HEK293 (cell line): ENCODE measurements around the gene HECTD2.

Source experiments
- BCL11B ChIP-seq: fragments of 450-650 bp; formaldehyde crosslinking; IDR thresholded peaks from 2 replicates; pipeline ENCODE4 v1.5.1; 2016; ENCODE audit warnings: low read depth, missing biosample characterization, missing genetic modification characterization
- GLI2 ChIP-seq: fragments of 450-650 bp; formaldehyde crosslinking; IDR thresholded peaks from 2 replicates; pipeline ENCODE4; 2017; ENCODE audit warnings: missing biosample characterization, missing genetic modification characterization, low read depth, borderline replicate concordance
- GLI4 ChIP-seq: fragments of 450-650 bp; formaldehyde crosslinking; IDR thresholded peaks from 2 replicates; pipeline ENCODE4 v1.5.1; 2016; ENCODE audit warnings: missing biosample characterization, missing genetic modification characterization
- KLF7 ChIP-seq: fragments of 450-650 bp; formaldehyde crosslinking; IDR thresholded peaks from 2 replicates; pipeline ENCODE4 v1.5.1; 2016; ENCODE audit warnings: missing biosample characterization, missing genetic modification characterization, borderline replicate concordance
- REPIN1 ChIP-seq: fragments of 450-650 bp; formaldehyde crosslinking; IDR thresholded peaks from 2 replicates; pipeline ENCODE4 v1.5.1; 2017; ENCODE audit warnings: missing biosample characterization, missing genetic modification characterization, low read depth
- SALL2 ChIP-seq: fragments of 450-650 bp; formaldehyde crosslinking; IDR thresholded peaks from 2 replicates; pipeline ENCODE4 v1.5.0; 2017; ENCODE audit warnings: missing biosample characterization, mild to moderate bottlenecking, missing genetic modification characterization, borderline replicate concordance
- SCRT1 ChIP-seq: fragments of 450-650 bp; formaldehyde crosslinking; IDR thresholded peaks from 2 replicates; pipeline ENCODE4 v1.5.1; 2016; ENCODE audit warnings: missing biosample characterization, missing genetic modification characterization, borderline replicate concordance
- SCRT2 ChIP-seq: fragments of 450-650 bp; formaldehyde crosslinking; IDR thresholded peaks from 2 replicates; pipeline ENCODE4 v1.5.1; 2016; ENCODE audit warnings: missing biosample characterization, missing genetic modification characterization
- SP7 ChIP-seq: fragments of 450-650 bp; formaldehyde crosslinking; IDR thresholded peaks from 2 replicates; pipeline ENCODE4 v1.5.1; 2016; ENCODE audit warnings: missing biosample characterization, missing genetic modification characterization
- ZFP3 ChIP-seq: fragments of 450-650 bp; formaldehyde crosslinking; IDR thresholded peaks from 2 replicates; pipeline ENCODE4 v1.5.1; 2016; ENCODE audit warnings: low read depth, missing biosample characterization, missing genetic modification characterization
- ZFP69B ChIP-seq: fragments of 450-650 bp; formaldehyde crosslinking; IDR thresholded peaks from 2 replicates; pipeline ENCODE4 v1.5.1; 2016; ENCODE audit warnings: missing biosample characterization, missing genetic modification characterization
- ZNF10 ChIP-seq: fragments of 450-650 bp; formaldehyde crosslinking; IDR thresholded peaks from 2 replicates; pipeline ENCODE4 v1.5.1; 2017; ENCODE audit warnings: missing biosample characterization, missing genetic modification characterization
- ZNF138 ChIP-seq: fragments of 450-650 bp; formaldehyde crosslinking; IDR thresholded peaks from 2 replicates; pipeline ENCODE4 v1.5.1; 2016; ENCODE audit warnings: missing biosample characterization, missing genetic modification characterization, borderline replicate concordance
- ZNF202 ChIP-seq: fragments of 450-650 bp; formaldehyde crosslinking; IDR thresholded peaks from 2 replicates; pipeline ENCODE4 v1.5.1; 2016; ENCODE audit warnings: missing biosample characterization, missing genetic modification characterization, borderline replicate concordance
- ZNF221 ChIP-seq: fragments of 450-650 bp; formaldehyde crosslinking; IDR thresholded peaks from 2 replicates; pipeline ENCODE4 v1.5.1; 2017; ENCODE audit warnings: missing biosample characterization, missing genetic modification characterization, borderline replicate concordance
- ZNF239 ChIP-seq: fragments of 450-650 bp; formaldehyde crosslinking; IDR thresholded peaks from 2 replicates; pipeline ENCODE4 v1.5.1; 2016; ENCODE audit warnings: missing biosample characterization, missing genetic modification characterization
- ZNF274 ChIP-seq, 2 experiments: fragments of 200-500 bp in 1 of 2; fragments of 450-650 bp in 1 of 2; sonication (Bioruptor generic) in 1 of 2; formaldehyde crosslinking in 1 of 2; IDR thresholded peaks; 2 replicates each; pipeline versions ENCODE4 v1.5.1 to v1.6.1; 2014 to 2016; ENCODE audit warnings: borderline replicate concordance in 1 of 2, inconsistent platforms in 1 of 2, low read length in 1 of 2, missing biosample characterization in 1 of 2, missing genetic modification characterization in 1 of 2
- ZNF335 ChIP-seq: fragments of 450-650 bp; formaldehyde crosslinking; conservative IDR thresholded peaks from 2 replicates; pipeline ENCODE4 v1.5.1; 2016; ENCODE audit warnings: missing biosample characterization, missing genetic modification characterization
- ZNF394 ChIP-seq: fragments of 450-650 bp; formaldehyde crosslinking; IDR thresholded peaks from 2 replicates; pipeline ENCODE4 v1.5.1; 2016; ENCODE audit warnings: missing biosample characterization, missing genetic modification characterization, mild to moderate bottlenecking, moderate library complexity, borderline replicate concordance
- ZNF473 ChIP-seq: fragments of 450-650 bp; formaldehyde crosslinking; IDR thresholded peaks from 2 replicates; pipeline ENCODE4 v1.5.1; 2017; ENCODE audit warnings: missing biosample characterization, missing genetic modification characterization
- ZNF560 ChIP-seq: fragments of 450-650 bp; formaldehyde crosslinking; IDR thresholded peaks from 2 replicates; pipeline ENCODE4 v1.5.1; 2017; ENCODE audit warnings: missing biosample characterization, missing genetic modification characterization, borderline replicate concordance
- ZNF621 ChIP-seq: fragments of 450-650 bp; formaldehyde crosslinking; IDR thresholded peaks from 2 replicates; pipeline ENCODE4 v1.5.1; 2017; ENCODE audit warnings: missing biosample characterization, missing genetic modification characterization
- ZNF658 ChIP-seq: fragments of 450-650 bp; formaldehyde crosslinking; IDR thresholded peaks from 2 replicates; pipeline ENCODE4; 2016; ENCODE audit warnings: missing biosample characterization, missing genetic modification characterization
- ZNF677 ChIP-seq: fragments of 450-650 bp; IDR thresholded peaks from 2 replicates; pipeline ENCODE4 v1.5.0; 2018; ENCODE audit warnings: missing biosample characterization, mild to moderate bottlenecking, missing genetic modification characterization, moderate library complexity
- ZNF747 ChIP-seq: fragments of 450-650 bp; formaldehyde crosslinking; IDR thresholded peaks from 2 replicates; pipeline ENCODE4 v1.5.1; 2016; ENCODE audit warnings: missing biosample characterization, missing genetic modification characterization
- ZSCAN16 ChIP-seq: fragments of 450-650 bp; formaldehyde crosslinking; IDR thresholded peaks from 2 replicates; pipeline ENCODE4 v1.5.1; 2016; ENCODE audit warnings: missing biosample characterization, missing genetic modification characterization
- TF ChIP-seq, protein P1 (sequence below): fragments of 450-650 bp; formaldehyde crosslinking; IDR thresholded peaks from 2 replicates; pipeline ENCODE4 v1.5.1; 2016; ENCODE audit warnings: missing biosample characterization, missing genetic modification characterization
- TF ChIP-seq, protein P2 (sequence below): IDR thresholded peaks from 2 replicates; pipeline ENCODE4 v1.6.1; 2011; ENCODE audit warnings: mild to moderate bottlenecking, low read depth, low read length, borderline replicate concordance
- TF ChIP-seq, protein P3 (sequence below): fragments of 450-650 bp; formaldehyde crosslinking; IDR thresholded peaks from 2 replicates; pipeline ENCODE4 v1.5.1; 2017; ENCODE audit warnings: missing biosample characterization, mild to moderate bottlenecking, missing genetic modification characterization, moderate library complexity
- TF ChIP-seq, protein P4 (sequence below): fragments of 450-650 bp; formaldehyde crosslinking; IDR thresholded peaks from 2 replicates; pipeline ENCODE4 v1.5.1; 2016; ENCODE audit warnings: missing biosample characterization, missing genetic modification characterization
- TF ChIP-seq, protein P5 (sequence below): fragments of 450-650 bp; formaldehyde crosslinking; IDR thresholded peaks from 2 replicates; pipeline ENCODE4 v1.5.1; 2016; ENCODE audit warnings: missing biosample characterization, missing genetic modification characterization, borderline replicate concordance

Gene HECTD2

DNA sequence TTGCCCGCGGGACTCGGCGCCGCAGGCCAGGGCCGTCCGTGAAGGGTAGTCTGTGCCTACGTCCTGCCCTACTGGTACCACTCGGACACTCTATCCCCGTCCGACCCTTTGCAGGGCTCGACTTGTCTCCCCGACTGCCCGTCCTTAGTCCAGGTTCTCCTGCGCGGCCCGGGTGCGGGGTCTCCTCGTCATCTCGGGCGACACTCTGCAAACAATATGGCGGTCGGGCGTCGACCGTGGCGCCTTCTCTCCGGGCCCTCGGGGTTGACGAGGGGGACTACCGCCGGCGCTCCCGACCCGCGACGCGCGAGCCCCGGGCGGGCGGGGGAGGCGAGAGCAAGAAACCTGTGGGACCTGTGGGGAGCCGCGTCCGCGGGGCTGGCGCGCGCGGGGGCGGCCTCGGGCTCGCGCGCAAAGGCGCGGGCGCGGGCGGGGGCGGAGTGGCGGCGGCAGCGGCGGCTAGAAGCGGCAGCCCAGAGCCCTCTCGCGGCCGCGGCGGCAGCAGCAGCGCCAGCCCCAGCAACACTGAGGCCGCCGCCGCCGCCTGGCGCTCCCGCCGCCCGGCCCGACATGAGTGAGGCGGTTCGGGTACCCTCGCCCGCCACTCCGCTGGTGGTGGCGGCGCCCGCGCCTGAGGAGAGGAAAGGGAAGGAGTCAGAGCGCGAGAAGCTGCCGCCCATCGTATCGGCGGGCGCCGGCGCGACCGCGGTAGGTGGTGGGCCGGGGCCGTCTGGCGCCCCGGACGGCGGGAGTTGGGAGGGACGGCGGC, at the start of gene HECTD2 (continued):
- TF ChIP-seq, protein P1, sequence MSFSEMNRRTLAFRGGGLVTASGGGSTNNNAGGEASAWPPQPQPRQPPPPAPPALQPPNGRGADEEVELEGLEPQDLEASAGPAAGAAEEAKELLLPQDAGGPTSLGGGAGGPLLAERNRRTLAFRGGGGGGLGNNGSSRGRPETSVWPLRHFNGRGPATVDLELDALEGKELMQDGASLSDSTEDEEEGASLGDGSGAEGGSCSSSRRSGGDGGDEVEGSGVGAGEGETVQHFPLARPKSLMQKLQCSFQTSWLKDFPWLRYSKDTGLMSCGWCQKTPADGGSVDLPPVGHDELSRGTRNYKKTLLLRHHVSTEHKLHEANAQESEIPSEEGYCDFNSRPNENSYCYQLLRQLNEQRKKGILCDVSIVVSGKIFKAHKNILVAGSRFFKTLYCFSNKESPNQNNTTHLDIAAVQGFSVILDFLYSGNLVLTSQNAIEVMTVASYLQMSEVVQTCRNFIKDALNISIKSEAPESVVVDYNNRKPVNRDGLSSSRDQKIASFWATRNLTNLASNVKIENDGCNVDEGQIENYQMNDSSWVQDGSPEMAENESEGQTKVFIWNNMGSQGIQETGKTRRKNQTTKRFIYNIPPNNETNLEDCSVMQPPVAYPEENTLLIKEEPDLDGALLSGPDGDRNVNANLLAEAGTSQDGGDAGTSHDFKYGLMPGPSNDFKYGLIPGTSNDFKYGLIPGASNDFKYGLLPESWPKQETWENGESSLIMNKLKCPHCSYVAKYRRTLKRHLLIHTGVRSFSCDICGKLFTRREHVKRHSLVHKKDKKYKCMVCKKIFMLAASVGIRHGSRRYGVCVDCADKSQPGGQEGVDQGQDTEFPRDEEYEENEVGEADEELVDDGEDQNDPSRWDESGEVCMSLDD (tag by site-specific recombination), result peak; percentile 82; the same call in 1 of the 2 replicates
- TF ChIP-seq, protein P2, sequence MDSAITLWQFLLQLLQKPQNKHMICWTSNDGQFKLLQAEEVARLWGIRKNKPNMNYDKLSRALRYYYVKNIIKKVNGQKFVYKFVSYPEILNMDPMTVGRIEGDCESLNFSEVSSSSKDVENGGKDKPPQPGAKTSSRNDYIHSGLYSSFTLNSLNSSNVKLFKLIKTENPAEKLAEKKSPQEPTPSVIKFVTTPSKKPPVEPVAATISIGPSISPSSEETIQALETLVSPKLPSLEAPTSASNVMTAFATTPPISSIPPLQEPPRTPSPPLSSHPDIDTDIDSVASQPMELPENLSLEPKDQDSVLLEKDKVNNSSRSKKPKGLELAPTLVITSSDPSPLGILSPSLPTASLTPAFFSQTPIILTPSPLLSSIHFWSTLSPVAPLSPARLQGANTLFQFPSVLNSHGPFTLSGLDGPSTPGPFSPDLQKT, result no peak
- no peak for TF ChIP-seq ZNF274 (IDR thresholded peaks at IDR 0.05; ENCODE audit: low read length)
- no peak for TF ChIP-seq ZNF274 (tag by site-specific recombination; IDR thresholded peaks at IDR 0.05; ENCODE audit: borderline replicate concordance)
- no peak for TF ChIP-seq ZNF658 (tag by site-specific recombination)
- no peak for TF ChIP-seq SCRT1
- TF ChIP-seq ZNF239, result no peak
- TF ChIP-seq ZNF747, result no peak
- no peak; the same call in 1 of the 2 replicates for TF ChIP-seq ZNF394 (tag by site-specific recombination)
- TF ChIP-seq BCL11B (tag by site-specific recombination), result no peak
- no peak for TF ChIP-seq SALL2 (tag by site-specific recombination)
- peak; percentile 61 for TF ChIP-seq SCRT2
- no peak for TF ChIP-seq ZNF677 (tag by site-specific recombination)
- no peak for TF ChIP-seq GLI2
- TF ChIP-seq ZNF560 (tag by site-specific recombination), result no peak
- no peak for TF ChIP-seq ZNF202 (tag by site-specific recombination)
- TF ChIP-seq, protein P3, sequence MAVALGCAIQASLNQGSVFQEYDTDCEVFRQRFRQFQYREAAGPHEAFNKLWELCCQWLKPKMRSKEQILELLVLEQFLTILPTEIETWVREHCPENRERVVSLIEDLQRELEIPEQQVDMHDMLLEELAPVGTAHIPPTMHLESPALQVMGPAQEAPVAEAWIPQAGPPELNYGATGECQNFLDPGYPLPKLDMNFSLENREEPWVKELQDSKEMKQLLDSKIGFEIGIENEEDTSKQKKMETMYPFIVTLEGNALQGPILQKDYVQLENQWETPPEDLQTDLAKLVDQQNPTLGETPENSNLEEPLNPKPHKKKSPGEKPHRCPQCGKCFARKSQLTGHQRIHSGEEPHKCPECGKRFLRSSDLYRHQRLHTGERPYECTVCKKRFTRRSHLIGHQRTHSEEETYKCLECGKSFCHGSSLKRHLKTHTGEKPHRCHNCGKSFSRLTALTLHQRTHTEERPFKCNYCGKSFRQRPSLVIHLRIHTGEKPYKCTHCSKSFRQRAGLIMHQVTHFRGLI, result 0 out of 2 replicates have a peak, but pooled peaks have one; percentile 15
- TF ChIP-seq ZNF335 (tag by site-specific recombination), result peak; percentile 88
- TF ChIP-seq, protein P4, sequence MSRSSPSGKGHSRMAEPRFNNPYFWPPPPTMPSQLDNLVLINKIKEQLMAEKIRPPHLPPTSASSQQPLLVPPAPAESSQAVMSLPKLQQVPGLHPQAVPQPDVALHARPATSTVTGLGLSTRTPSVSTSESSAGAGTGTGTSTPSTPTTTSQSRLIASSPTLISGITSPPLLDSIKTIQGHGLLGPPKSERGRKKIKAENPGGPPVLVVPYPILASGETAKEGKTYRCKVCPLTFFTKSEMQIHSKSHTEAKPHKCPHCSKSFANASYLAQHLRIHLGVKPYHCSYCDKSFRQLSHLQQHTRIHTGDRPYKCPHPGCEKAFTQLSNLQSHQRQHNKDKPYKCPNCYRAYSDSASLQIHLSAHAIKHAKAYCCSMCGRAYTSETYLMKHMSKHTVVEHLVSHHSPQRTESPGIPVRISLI, result no peak
- 0 out of 2 replicates have a peak, but pooled peaks have one; percentile 16 for TF ChIP-seq GLI4
- TF ChIP-seq ZNF10 (tag by site-specific recombination), result peak; percentile 28; the same call in 1 of the 2 replicates
- TF ChIP-seq ZSCAN16, result no peak
- TF ChIP-seq ZNF138 (tag by site-specific recombination), result no peak
- TF ChIP-seq ZNF473, result no peak
- no peak for TF ChIP-seq KLF7 (tag by site-specific recombination)
- TF ChIP-seq ZNF621 (tag by site-specific recombination), result no peak
- TF ChIP-seq ZNF221 (tag by site-specific recombination), result no peak
- TF ChIP-seq REPIN1 (tag by site-specific recombination), result no peak
- TF ChIP-seq, protein P5, sequence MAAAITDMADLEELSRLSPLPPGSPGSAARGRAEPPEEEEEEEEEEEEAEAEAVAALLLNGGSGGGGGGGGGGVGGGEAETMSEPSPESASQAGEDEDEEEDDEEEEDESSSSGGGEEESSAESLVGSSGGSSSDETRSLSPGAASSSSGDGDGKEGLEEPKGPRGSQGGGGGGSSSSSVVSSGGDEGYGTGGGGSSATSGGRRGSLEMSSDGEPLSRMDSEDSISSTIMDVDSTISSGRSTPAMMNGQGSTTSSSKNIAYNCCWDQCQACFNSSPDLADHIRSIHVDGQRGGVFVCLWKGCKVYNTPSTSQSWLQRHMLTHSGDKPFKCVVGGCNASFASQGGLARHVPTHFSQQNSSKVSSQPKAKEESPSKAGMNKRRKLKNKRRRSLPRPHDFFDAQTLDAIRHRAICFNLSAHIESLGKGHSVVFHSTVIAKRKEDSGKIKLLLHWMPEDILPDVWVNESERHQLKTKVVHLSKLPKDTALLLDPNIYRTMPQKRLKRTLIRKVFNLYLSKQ (tag by site-specific recombination), result no peak
- TF ChIP-seq ZFP69B (tag by site-specific recombination), result no peak
- TF ChIP-seq ZFP3 (tag by site-specific recombination), result no peak
- no peak for TF ChIP-seq SP7 (tag by site-specific recombination)
